ENCODE measurements around the gene OTULIN.
A peak's percentile ranks its signal among the peaks of the same experiment; 100 is the strongest.

Gene OTULIN

GRCh38 chr5:14664270-14665100 lies at the start of gene OTULIN:
OTULIN (plus strand) TSS chr5:14664718; CDS start chr5:14664826, 108 bp downstream.
- peak; percentile 92 for DNase-seq (ENCODE audit: low spot score)

GRCh38 chr5:14615365-14615764 lies 49.2 kb upstream of the OTULIN start:
- DNase-seq (ENCODE audit: low spot score) = no peak

- no peak for DNase-seq (ENCODE audit: low spot score)
These were observed 47.1 kb upstream of the OTULIN start for GRCh38 chr5:14617441-14617840.

- DNase-seq (ENCODE audit: low spot score) = no peak
These were observed 37.2 kb upstream of the OTULIN start for GRCh38 chr5:14627270-14627669.

- DNase-seq (ENCODE audit: low spot score) = no peak
These were observed 36.2 kb upstream of the OTULIN start for GRCh38 chr5:14628346-14628745.

- no peak for DNase-seq (ENCODE audit: low spot score)
These were observed 33.8 kb upstream of the OTULIN start for GRCh38 chr5:14630671-14631070.

GRCh38 chr5:14635656-14636055 lies 28.9 kb upstream of the OTULIN start:
- DNase-seq (ENCODE audit: low spot score) = no peak

- no peak for DNase-seq (ENCODE audit: low spot score)
These were observed 23.8 kb upstream of the OTULIN start for GRCh38 chr5:14640765-14641164.

- no peak for DNase-seq (ENCODE audit: low spot score)
These were observed 19.8 kb upstream of the OTULIN start for GRCh38 chr5:14644623-14645237.

- no peak for DNase-seq (ENCODE audit: low spot score)
These were observed 14.5 kb upstream of the OTULIN start for GRCh38 chr5:14650052-14650451.

- no peak for DNase-seq (ENCODE audit: low spot score)
These were observed 9.3 kb upstream of the OTULIN start for GRCh38 chr5:14655146-14655741.

- no peak for DNase-seq (ENCODE audit: low spot score)
These were observed 7.6 kb upstream of the OTULIN start for GRCh38 chr5:14656898-14657297.

GRCh38 chr5:14659821-14660607 lies 4.5 kb upstream of the OTULIN start:
- DNase-seq (ENCODE audit: low spot score) = no peak

GRCh38 chr5:14660833-14661232 lies 3.7 kb upstream of the OTULIN start:
- DNase-seq (ENCODE audit: low spot score) = no peak

- no peak for DNase-seq (ENCODE audit: low spot score)
These were observed 1.7 kb upstream of the OTULIN start for GRCh38 chr5:14662721-14663260.

- DNase-seq (ENCODE audit: low spot score) = no peak
These were observed 716 bp upstream of the OTULIN start for GRCh38 chr5:14663734-14664269.

GRCh38 chr5:14665101-14665822 lies 744 bp downstream of the OTULIN start:
- DNase-seq (ENCODE audit: low spot score) = peak; percentile 61

GRCh38 chr5:14665949-14666348 lies 1.4 kb downstream of the OTULIN start:
- no peak for DNase-seq (ENCODE audit: low spot score)

GRCh38 chr5:14666357-14666756 lies 1.8 kb downstream of the OTULIN start:
- DNase-seq (ENCODE audit: low spot score) = no peak

- DNase-seq (ENCODE audit: low spot score) = no peak
These were observed 2.8 kb downstream of the OTULIN start for GRCh38 chr5:14667290-14667689.

GRCh38 chr5:14667770-14668169 lies 3.3 kb downstream of the OTULIN start:
- no peak for DNase-seq (ENCODE audit: low spot score)

All from pons (tissue), 1 donor.